WERI-Rb-1 (cell line): ENCODE measurements around the gene ABHD12B.
"Not testable (repeated sequence)": the region's sequence is repeated elsewhere in the genome, so short reads cannot be mapped to it uniquely, and the experiment has no call there.

ENCODE experiments used
- DNase-seq: peaks from one replicate; pipeline ENCODE4 v3.0.0-alpha.2; 2020
- H3K27ac ChIP-seq: fragments of 250-450 bp; sonication (Bioruptor Pico); 2 replicates; pipeline ENCODE4 v1.5.1; 2020; ENCODE audit warnings: mild to moderate bottlenecking, moderate library complexity
- H3K27me3 ChIP-seq: fragments of 250-450 bp; sonication (Bioruptor Pico); 2 replicates; pipeline ENCODE4 v1.5.1; 2021; ENCODE audit warnings: mild to moderate bottlenecking, low read depth, moderate library complexity; ENCODE audit not compliant: insufficient read depth, severe bottlenecking
- H3K36me3 ChIP-seq: fragments of 250-450 bp; sonication (Bioruptor Pico); 2 replicates; pipeline ENCODE4 v1.5.1; 2020; ENCODE audit warnings: mild to moderate bottlenecking, moderate library complexity
- H3K4me3 ChIP-seq: 2 replicates; pipeline ENCODE4 v1.5.1; 2011; ENCODE audit warnings: low read depth, mild to moderate bottlenecking, control low read depth, low read length
- H3K9me3 ChIP-seq: fragments of 250-450 bp; sonication (Bioruptor Pico); 2 replicates; pipeline ENCODE4 v1.5.1; 2021; ENCODE audit warnings: mild to moderate bottlenecking, moderate library complexity; ENCODE audit not compliant: severe bottlenecking
- CTCF ChIP-seq: IDR thresholded peaks from 2 replicates; pipeline ENCODE4 v1.5.1; 2011; ENCODE audit warnings: low read depth, mild to moderate bottlenecking, control low read depth, inconsistent platforms, low read length

ABHD12B gene

GRCh38 chr14:50937800-50938199, 65.9 kb downstream of the ABHD12B start:
- Histone ChIP-seq H3K4me3 (no peak overlapping the region), H3K27me3 (no peaks in the 10 kb centered on the region), H3K27ac (no peak overlapping the region), H3K9me3 (no peaks in the 10 kb centered on the region), H3K36me3 (no peaks in the 10 kb centered on the region)
- DNase-seq, result no peak
- TF ChIP-seq CTCF, result no peak

GRCh38 chr14:50941151-50941550, 69.3 kb downstream of the ABHD12B start:
- Histone ChIP-seq H3K27me3 (no peaks in the 10 kb centered on the region), H3K4me3 (no peak overlapping the region), H3K27ac (no peak overlapping the region), H3K36me3 (no peaks in the 10 kb centered on the region), H3K9me3 (no peaks in the 10 kb centered on the region)
- DNase-seq, result no peak
- TF ChIP-seq CTCF, result no peak

- H3K27ac ChIP-seq, H3K9me3 ChIP-seq, H3K27me3 ChIP-seq, H3K4me3 ChIP-seq, DNase-seq, H3K36me3 ChIP-seq: not testable (repeated sequence)
Measured at GRCh38 chr14:50941638-50942037, 69.8 kb downstream of the ABHD12B start.

- no peaks in the 10 kb centered on the region for H3K9me3 ChIP-seq
- H3K4me3 ChIP-seq, result peak overlapping the region; percentile 69
- no peak for DNase-seq
- H3K27ac ChIP-seq, result no peak overlapping the region
- no peaks in the 10 kb centered on the region for H3K27me3 ChIP-seq
- H3K36me3 ChIP-seq, result no peaks in the 10 kb centered on the region
- no peak for TF ChIP-seq CTCF
Measured at GRCh38 chr14:50943261-50943942, 71.5 kb downstream of the ABHD12B start.

GRCh38 chr14:50943943-50944646, 72.2 kb downstream of the ABHD12B start, which contains the start of gene PYGL:
PYGL (minus strand) TSS chr14:50944483; CDS start chr14:50944403, 80 bp downstream.
- peak; percentile 66 for DNase-seq
- Histone ChIP-seq H3K36me3 (no peaks in the 10 kb centered on the region), H3K4me3 (peak within 1 kb of the TSS; percentile 69), H3K27me3 (no peaks in the 10 kb centered on the region), H3K27ac (no peak within 1 kb of the TSS), H3K9me3 (no peaks in the 10 kb centered on the region)
- TF ChIP-seq CTCF, result peak; percentile 13; the same call in 1 of the 2 replicates

- Histone ChIP-seq H3K27me3 (no peaks in the 10 kb centered on the region), H3K27ac (no peak overlapping the region), H3K9me3 (no peaks in the 10 kb centered on the region), H3K4me3 (peak overlapping the region; percentile 69), H3K36me3 (no peaks in the 10 kb centered on the region)
- TF ChIP-seq CTCF, result no peak
- peak; percentile 16 for DNase-seq
Measured at GRCh38 chr14:50944647-50945413, 73.0 kb downstream of the ABHD12B start.
